Transverse colon (tissue), 3 donors: Measurements from ENCODE around the gene TPBG.

Source experiments
- EP300 ChIP-seq: sonication (generic); formaldehyde crosslinking; IDR thresholded peaks from one replicate; pipeline ENCODE4 v1.6.1; 2017; ENCODE audit warnings: antibody characterized with exemption, low read depth
- TF ChIP-seq, protein P1 (sequence below), 5 experiments: fragments of 200-600 bp in 3 of 5; fragments of 450-650 bp in 2 of 5; sonication (generic) in 3 of 5; IDR thresholded peaks; 1 replicate in 2 of 5; 2 replicates in 3 of 5; pipeline ENCODE4 v1.5.1; 2016 to 2017; ENCODE audit warnings: antibody characterized with exemption in 5 of 5, inconsistent platforms in 3 of 5, mild to moderate bottlenecking in 2 of 5, moderate library complexity in 1 of 5

DNA sequence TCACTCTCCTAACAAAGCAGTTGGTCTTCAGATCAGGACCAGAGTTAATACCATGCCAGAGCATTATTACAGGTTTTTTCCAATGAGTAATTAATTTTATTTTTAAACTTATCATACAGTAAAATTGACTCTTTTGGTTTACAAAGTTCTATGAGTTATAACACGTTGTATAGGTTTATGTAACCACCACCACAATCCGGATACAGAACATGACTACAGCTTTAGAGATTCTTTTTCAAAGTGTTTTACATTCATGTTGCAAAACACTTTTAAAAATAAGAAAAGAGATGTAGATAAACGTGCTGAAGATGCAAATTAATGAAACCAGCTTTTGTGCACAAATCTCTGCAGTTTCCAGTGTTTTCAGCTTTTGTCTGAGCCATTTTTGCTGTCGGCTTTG is 1.5 kb upstream of the TPBG start:
- TF ChIP-seq, protein P1, sequence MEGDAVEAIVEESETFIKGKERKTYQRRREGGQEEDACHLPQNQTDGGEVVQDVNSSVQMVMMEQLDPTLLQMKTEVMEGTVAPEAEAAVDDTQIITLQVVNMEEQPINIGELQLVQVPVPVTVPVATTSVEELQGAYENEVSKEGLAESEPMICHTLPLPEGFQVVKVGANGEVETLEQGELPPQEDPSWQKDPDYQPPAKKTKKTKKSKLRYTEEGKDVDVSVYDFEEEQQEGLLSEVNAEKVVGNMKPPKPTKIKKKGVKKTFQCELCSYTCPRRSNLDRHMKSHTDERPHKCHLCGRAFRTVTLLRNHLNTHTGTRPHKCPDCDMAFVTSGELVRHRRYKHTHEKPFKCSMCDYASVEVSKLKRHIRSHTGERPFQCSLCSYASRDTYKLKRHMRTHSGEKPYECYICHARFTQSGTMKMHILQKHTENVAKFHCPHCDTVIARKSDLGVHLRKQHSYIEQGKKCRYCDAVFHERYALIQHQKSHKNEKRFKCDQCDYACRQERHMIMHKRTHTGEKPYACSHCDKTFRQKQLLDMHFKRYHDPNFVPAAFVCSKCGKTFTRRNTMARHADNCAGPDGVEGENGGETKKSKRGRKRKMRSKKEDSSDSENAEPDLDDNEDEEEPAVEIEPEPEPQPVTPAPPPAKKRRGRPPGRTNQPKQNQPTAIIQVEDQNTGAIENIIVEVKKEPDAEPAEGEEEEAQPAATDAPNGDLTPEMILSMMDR (IDR thresholded peaks at IDR 0.05): no peak
- no peak for TF ChIP-seq EP300
